HEK293 (cell line): Measurements from ENCODE around the gene LDLR.
"Not testable (repeated sequence)": the region's sequence is repeated elsewhere in the genome, so short reads cannot be mapped to it uniquely, and the experiment has no call there.

Experiments
- CTCF ChIA-PET: fragments of 350-600 bp; formaldehyde crosslinking; extraction: SDS; loops from one replicate; lab custom pipeline; 2021; ENCODE audit warnings: antibody characterized with exemption; lab: Yijun Ruan, JAX
- POLR2A ChIA-PET: fragments of 300-600 bp; formaldehyde crosslinking; extraction: SDS; loops from one replicate; lab custom pipeline; 2020; ENCODE audit warnings: antibody characterized with exemption, inconsistent platforms; lab: Yijun Ruan, JAX
- H3K27ac ChIP-seq: fragments of 200-500 bp; sonication (Bioruptor generic); 2 replicates; pipeline ENCODE4 v1.5.1; 2014; ENCODE audit warnings: low read depth, low read length, control low read depth, inconsistent platforms; ENCODE audit errors: extremely low read depth
- H3K36me3 ChIP-seq, 2 experiments: fragments of 200-500 bp in 1 of 2; sonication (Bioruptor generic) in 1 of 2; 1 replicate in 1 of 2; 2 replicates in 1 of 2; pipeline ENCODE4 v1.5.1; 2014 to 2017; ENCODE audit warnings: inconsistent platforms in 2 of 2, low read length in 2 of 2; ENCODE audit not compliant: control insufficient read depth in 2 of 2, insufficient read depth in 1 of 2
- H3K4me1 ChIP-seq: fragments of 200-500 bp; sonication (Bioruptor generic); 2 replicates; pipeline ENCODE4 v1.5.1; 2014; ENCODE audit warnings: mild to moderate bottlenecking, low read length, inconsistent platforms; ENCODE audit not compliant: control insufficient read depth, insufficient read depth
- H3K4me3 ChIP-seq: 2 replicates; pipeline ENCODE4 v1.5.1; 2011; ENCODE audit warnings: low read depth, mild to moderate bottlenecking, control low read depth, low read length, moderate library complexity
- H3K9me3 ChIP-seq: fragments of 200-500 bp; sonication (Bioruptor generic); 2 replicates; pipeline ENCODE4 v1.5.1; 2014; ENCODE audit warnings: low read depth, low read length, inconsistent platforms; ENCODE audit not compliant: control insufficient read depth, insufficient read depth
- GFI1B ChIP-seq: fragments of 450-650 bp; formaldehyde crosslinking; IDR thresholded peaks from 2 replicates; pipeline ENCODE4 v1.5.1; 2016; ENCODE audit warnings: missing biosample characterization, missing genetic modification characterization
- ZNF121 ChIP-seq: fragments of 450-650 bp; formaldehyde crosslinking; IDR thresholded peaks from 2 replicates; pipeline ENCODE4 v1.5.1; 2016; ENCODE audit warnings: missing biosample characterization, missing genetic modification characterization
- ZNF132 ChIP-seq: fragments of 450-650 bp; formaldehyde crosslinking; IDR thresholded peaks from 2 replicates; pipeline ENCODE4 v1.5.1; 2017; ENCODE audit warnings: missing biosample characterization, missing genetic modification characterization, borderline replicate concordance
- ZNF214 ChIP-seq: fragments of 450-650 bp; formaldehyde crosslinking; IDR thresholded peaks from 2 replicates; pipeline ENCODE4 v1.5.1; 2017; ENCODE audit warnings: missing biosample characterization, mild to moderate bottlenecking, missing genetic modification characterization, borderline replicate concordance
- ZNF280D ChIP-seq: fragments of 450-650 bp; formaldehyde crosslinking; IDR thresholded peaks from 2 replicates; pipeline ENCODE4 v1.5.1; 2016; ENCODE audit warnings: missing biosample characterization, missing genetic modification characterization
- ZNF354C ChIP-seq: fragments of 450-650 bp; formaldehyde crosslinking; IDR thresholded peaks from 2 replicates; pipeline ENCODE4 v1.5.1; 2016; ENCODE audit warnings: missing biosample characterization, missing genetic modification characterization, low read depth, borderline replicate concordance
- ZNF426 ChIP-seq: fragments of 450-650 bp; formaldehyde crosslinking; IDR thresholded peaks from 2 replicates; pipeline ENCODE4 v1.5.1; 2017; ENCODE audit warnings: missing biosample characterization, missing genetic modification characterization, mild to moderate bottlenecking, inconsistent platforms, moderate library complexity
- TF ChIP-seq, protein P1 (sequence below): fragments of 450-650 bp; formaldehyde crosslinking; IDR thresholded peaks from 2 replicates; pipeline ENCODE4 v1.5.1; 2017; ENCODE audit warnings: missing biosample characterization, missing genetic modification characterization
- TF ChIP-seq, protein P2 (sequence below): fragments of 450-650 bp; formaldehyde crosslinking; IDR thresholded peaks from 2 replicates; pipeline ENCODE4 v1.5.1; 2016; ENCODE audit warnings: missing biosample characterization, missing genetic modification characterization

LDLR gene

DNA sequence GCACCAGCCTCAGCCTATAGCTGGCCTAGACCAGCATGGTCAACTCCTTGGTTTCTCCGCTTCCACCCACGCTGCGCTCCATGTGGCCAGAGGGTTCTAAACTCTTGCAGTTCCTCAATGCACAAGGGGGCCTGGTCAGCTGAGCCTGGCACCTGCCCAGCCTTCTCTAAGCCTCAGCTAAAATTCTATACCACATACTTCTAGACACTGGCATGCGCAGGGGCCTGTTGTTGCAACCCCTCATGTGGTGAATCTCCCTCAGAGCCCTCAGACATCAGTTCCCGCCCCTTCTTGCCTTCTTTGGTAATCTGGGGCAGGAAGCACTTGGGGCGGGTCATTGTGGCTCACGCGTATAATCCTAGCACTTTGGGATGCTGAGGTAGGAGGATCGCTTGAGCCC lies 19.7 kb upstream of the LDLR start:
- no peak for TF ChIP-seq ZNF426 (tag by site-specific recombination)
- no peak for TF ChIP-seq ZNF354C (tag by site-specific recombination)
- no peak for TF ChIP-seq ZNF214 (tag by site-specific recombination)
- TF ChIP-seq ZNF280D (tag by site-specific recombination) = no peak
- TF ChIP-seq GFI1B (tag by site-specific recombination) = no peak
- TF ChIP-seq ZNF132 (tag by site-specific recombination) = no peak
- POLR2A ChIA-PET = no interaction called here
- no peaks in the 10 kb centered on the region for H3K4me1 ChIP-seq
- CTCF ChIA-PET = no interaction called here
- no peak overlapping the region for H3K27ac ChIP-seq
- H3K9me3 ChIP-seq = no peaks in the 10 kb centered on the region
- H3K4me3 ChIP-seq = no peak overlapping the region
- H3K36me3 ChIP-seq = peaks cover 0 to 20% of the 10 kb centered on the region in 2 experiments; a peak in 2 of 3 replicates

- TF ChIP-seq ZNF121 = peak; percentile 70
- TF ChIP-seq, protein P1, sequence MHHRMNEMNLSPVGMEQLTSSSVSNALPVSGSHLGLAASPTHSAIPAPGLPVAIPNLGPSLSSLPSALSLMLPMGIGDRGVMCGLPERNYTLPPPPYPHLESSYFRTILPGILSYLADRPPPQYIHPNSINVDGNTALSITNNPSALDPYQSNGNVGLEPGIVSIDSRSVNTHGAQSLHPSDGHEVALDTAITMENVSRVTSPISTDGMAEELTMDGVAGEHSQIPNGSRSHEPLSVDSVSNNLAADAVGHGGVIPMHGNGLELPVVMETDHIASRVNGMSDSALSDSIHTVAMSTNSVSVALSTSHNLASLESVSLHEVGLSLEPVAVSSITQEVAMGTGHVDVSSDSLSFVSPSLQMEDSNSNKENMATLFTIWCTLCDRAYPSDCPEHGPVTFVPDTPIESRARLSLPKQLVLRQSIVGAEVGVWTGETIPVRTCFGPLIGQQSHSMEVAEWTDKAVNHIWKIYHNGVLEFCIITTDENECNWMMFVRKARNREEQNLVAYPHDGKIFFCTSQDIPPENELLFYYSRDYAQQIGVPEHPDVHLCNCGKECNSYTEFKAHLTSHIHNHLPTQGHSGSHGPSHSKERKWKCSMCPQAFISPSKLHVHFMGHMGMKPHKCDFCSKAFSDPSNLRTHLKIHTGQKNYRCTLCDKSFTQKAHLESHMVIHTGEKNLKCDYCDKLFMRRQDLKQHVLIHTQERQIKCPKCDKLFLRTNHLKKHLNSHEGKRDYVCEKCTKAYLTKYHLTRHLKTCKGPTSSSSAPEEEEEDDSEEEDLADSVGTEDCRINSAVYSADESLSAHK = no peak
- Histone ChIP-seq H3K4me3 (no peak overlapping the region), H3K27ac (no peak overlapping the region), H3K36me3 (peaks cover 0 to 15% of the 10 kb centered on the region in 2 experiments; a peak in 2 of 3 replicates), H3K4me1 (no peaks in the 10 kb centered on the region), H3K9me3 (no peaks in the 10 kb centered on the region)
- POLR2A ChIA-PET = no interaction called here
- CTCF ChIA-PET = interaction anchor here (0.6 kb wide), 2 partner anchors 12 to 59 kb away, joined by 3 to 7 read pairs; no protein-coding TSS in a partner anchor
Observed at GRCh38 chr19:11070123-11070522, 19.1 kb upstream of the LDLR start.

- H3K4me1 ChIP-seq = no peaks in the 10 kb centered on the region
- TF ChIP-seq, protein P2, sequence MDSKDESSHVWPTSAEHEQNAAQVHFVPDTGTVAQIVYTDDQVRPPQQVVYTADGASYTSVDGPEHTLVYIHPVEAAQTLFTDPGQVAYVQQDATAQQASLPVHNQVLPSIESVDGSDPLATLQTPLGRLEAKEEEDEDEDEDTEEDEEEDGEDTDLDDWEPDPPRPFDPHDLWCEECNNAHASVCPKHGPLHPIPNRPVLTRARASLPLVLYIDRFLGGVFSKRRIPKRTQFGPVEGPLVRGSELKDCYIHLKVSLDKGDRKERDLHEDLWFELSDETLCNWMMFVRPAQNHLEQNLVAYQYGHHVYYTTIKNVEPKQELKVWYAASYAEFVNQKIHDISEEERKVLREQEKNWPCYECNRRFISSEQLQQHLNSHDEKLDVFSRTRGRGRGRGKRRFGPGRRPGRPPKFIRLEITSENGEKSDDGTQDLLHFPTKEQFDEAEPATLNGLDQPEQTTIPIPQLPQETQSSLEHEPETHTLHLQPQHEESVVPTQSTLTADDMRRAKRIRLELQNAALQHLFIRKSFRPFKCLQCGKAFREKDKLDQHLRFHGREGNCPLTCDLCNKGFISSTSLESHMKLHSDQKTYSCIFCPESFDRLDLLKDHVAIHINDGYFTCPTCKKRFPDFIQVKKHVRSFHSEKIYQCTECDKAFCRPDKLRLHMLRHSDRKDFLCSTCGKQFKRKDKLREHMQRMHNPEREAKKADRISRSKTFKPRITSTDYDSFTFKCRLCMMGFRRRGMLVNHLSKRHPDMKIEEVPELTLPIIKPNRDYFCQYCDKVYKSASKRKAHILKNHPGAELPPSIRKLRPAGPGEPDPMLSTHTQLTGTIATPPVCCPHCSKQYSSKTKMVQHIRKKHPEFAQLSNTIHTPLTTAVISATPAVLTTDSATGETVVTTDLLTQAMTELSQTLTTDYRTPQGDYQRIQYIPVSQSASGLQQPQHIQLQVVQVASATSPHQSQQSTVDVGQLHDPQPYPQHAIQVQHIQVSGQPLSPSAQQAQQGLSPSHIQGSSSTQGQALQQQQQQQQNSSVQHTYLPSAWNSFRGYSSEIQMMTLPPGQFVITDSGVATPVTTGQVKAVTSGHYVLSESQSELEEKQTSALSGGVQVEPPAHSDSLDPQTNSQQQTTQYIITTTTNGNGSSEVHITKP = peak; percentile 73
- TF ChIP-seq GFI1B (tag by site-specific recombination) = no peak
- ChIA-PET CTCF (no interaction called here), POLR2A (no interaction called here)
- no peaks in the 10 kb centered on the region for H3K9me3 ChIP-seq
- no peak overlapping the region for H3K4me3 ChIP-seq
- H3K36me3 ChIP-seq = no peaks in the 10 kb centered on the region
- H3K27ac ChIP-seq = no peak overlapping the region
Observed at GRCh38 chr19:11073568-11073967, 15.7 kb upstream of the LDLR start.

DNA sequence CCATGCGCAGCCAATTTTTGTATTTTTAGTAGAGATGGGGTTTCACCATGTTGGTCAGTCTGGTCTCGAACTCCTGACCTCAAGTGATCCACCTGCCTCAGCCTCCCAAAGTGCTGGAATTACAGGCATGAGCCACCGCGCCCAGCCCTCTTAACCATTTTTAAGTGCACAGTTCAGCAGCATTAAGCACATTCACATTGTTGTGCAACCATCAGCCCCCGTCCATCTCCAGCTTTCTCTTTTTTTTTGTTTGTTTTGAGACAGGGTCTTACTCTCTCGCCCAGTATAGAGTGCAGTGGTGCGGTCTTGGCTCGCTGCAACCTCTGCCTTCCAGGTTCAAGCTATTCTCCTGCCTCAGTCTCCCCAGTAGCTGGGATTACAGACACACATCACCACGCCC lies 12.5 kb upstream of the LDLR start:
- POLR2A ChIA-PET = interaction anchor here (0.7 kb wide), 1 partner anchor 43 kb away, joined by 3 read pairs; no protein-coding TSS in a partner anchor
- CTCF ChIA-PET = not testable (repeated sequence)

More for the DNA sequence above, 12.5 kb upstream of the LDLR start:
- H3K36me3 ChIP-seq, H3K9me3 ChIP-seq, H3K27ac ChIP-seq, H3K4me1 ChIP-seq, H3K4me3 ChIP-seq: not testable (repeated sequence)
